ENCODE data around the gene NRARP. TPM values are rescaled to one million over a fixed set of nuclear protein-coding genes. Genes with fewer than 3 reads are reported as not detected.

Gene NRARP
- total and polyA plus RNA-seq, 7 experiments from 2014 or later = 0.70 to 2.7 (median 1.7) TPM; not detected in 2

GRCh38 chr9:137252555-137253506 is 49.2 kb downstream of the NRARP start:
- Mint-ChIP-seq H3K36me3 (peaks cover 0 to 1% (median 0%) of the 10 kb centered on the region in 5 donors), H3K27me3 (no peaks in the 10 kb centered on the region), H3K4me3 (no peak overlapping the region), H3K4me1 (peaks cover 0 to 22% (median 15%) of the 10 kb centered on the region in 7 donors), H3K27ac (no peak overlapping the region), H3K9me3 (peaks cover 0 to 1% (median 0%) of the 10 kb centered on the region in 11 donors)
- Histone ChIP-seq H3K4me1 (ENCODE audit: control insufficient read depth in 2 of 2, insufficient read depth in 2 of 2, low read length in 2 of 2) (peaks cover 11% of the 10 kb centered on the region in 2 donors), H3K4me3 (ENCODE audit: low read length) (no peak overlapping the region), H3K27me3 (ENCODE audit: control insufficient read depth in 2 of 2, insufficient read depth in 2 of 2, low read length in 2 of 2) (no peaks in the 10 kb centered on the region), H3K27ac (ENCODE audit: low read depth, low read length) (no peak overlapping the region), H3K36me3 (ENCODE audit: control insufficient read depth in 2 of 3, insufficient read depth in 3 of 3, low read length in 3 of 3) (peaks cover 0 to 16% (median 0%) of the 10 kb centered on the region in 3 experiments), H3K9me3 (ENCODE audit: control insufficient read depth in 2 of 3, low read length in 3 of 3) (no peaks in the 10 kb centered on the region)
- CTCF ChIA-PET = interaction anchor here (0.7 to 2.6 kb wide), 3 partner anchors 12 to 152 kb away, joined by 3 to 9 read pairs (median 5); partner anchors contain the start of gene TUBB4B
- POLR2A ChIA-PET = interaction anchor here (9.5 kb wide), 1 partner anchor 12 kb away, joined by 168 read pairs; the partner anchor contains the start of gene TUBB4B
- intact Hi-C loops (cut with micrococcal nuclease) = no loop called here
- DNase-seq (no peak), ATAC-seq (no peak)

DNA sequence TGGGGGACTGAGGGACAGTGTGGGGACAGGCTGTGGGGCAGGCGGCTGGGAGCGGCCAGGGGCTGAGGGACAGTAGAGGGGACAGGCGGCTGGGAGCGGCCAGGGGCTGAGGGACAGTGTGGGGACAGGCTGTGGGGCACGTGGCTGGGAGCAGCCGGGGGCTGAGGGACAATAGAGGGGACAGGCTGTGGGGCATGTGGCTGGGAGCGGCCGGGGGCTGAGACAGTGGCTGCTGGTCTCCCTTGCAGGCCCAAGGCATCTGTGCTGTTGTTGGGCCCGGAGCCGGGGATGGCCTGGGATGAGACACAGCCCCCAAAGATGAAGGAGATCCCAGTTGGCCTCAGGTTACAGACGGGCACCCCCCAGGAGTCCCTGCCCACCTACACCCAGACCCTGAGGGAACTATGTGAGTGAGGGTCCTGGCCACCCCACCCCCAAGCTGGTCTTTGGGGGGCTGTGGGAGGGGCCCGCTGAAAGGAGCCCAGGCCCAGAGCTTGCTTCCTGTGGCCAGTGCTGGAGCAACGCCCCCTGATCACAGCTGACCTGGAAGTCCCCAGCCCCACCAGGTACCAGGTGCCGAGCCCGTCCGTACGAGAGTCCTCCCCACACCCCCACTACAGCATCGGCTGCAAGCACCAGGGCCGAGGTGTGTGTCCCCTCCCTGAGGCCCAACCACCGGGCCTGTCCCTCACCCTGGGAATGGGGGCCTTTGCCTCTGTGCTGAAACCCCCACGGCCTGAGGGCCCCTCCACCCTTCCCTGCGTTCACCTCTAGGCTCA is 50.4 kb downstream of the NRARP start:
- no peak for ATAC-seq
- Histone ChIP-seq H3K36me3 (ENCODE audit: control insufficient read depth in 2 of 3, insufficient read depth in 3 of 3, low read length in 3 of 3) (peaks cover 0 to 10% (median 0%) of the 10 kb centered on the region in 3 experiments), H3K4me1 (ENCODE audit: control insufficient read depth in 2 of 2, insufficient read depth in 2 of 2, low read length in 2 of 2) (peaks cover 10 to 11% of the 10 kb centered on the region in 2 donors), H3K4me3 (ENCODE audit: low read length) (no peak overlapping the region), H3K27ac (ENCODE audit: low read depth, low read length) (no peak overlapping the region), H3K27me3 (ENCODE audit: control insufficient read depth in 2 of 2, insufficient read depth in 2 of 2, low read length in 2 of 2) (no peaks in the 10 kb centered on the region), H3K9me3 (ENCODE audit: control insufficient read depth in 2 of 3, low read length in 3 of 3) (no peaks in the 10 kb centered on the region)
- CTCF ChIA-PET = no interaction called here
- Mint-ChIP-seq H3K27me3 (no peaks in the 10 kb centered on the region), H3K9me3 (peaks cover 0 to 1% (median 0%) of the 10 kb centered on the region in 11 donors), H3K4me1 (peaks cover 0 to 17% (median 13%) of the 10 kb centered on the region in 7 donors), H3K27ac (peak overlapping the region in 1 of 9 donors; percentile 3), H3K36me3 (no peaks in the 10 kb centered on the region), H3K4me3 (peak overlapping the region in 1 of 10 donors; percentile 45)
- POLR2A ChIA-PET = interaction anchor here (9.5 kb wide), 1 partner anchor 11 kb away, joined by 168 read pairs; the partner anchor contains the start of gene TUBB4B
- DNase-seq = no peak
- intact Hi-C loops (cut with micrococcal nuclease) = no loop called here

GRCh38 chr9:137251194-137251461 is 50.9 kb downstream of the NRARP start, which contains the start of gene STPG3:
Gene STPG3, plus strand, starts transcription at chr9:137251286. Its CDS starts 1 bp downstream, at chr9:137251287.
- Histone ChIP-seq H3K4me1 (ENCODE audit: control insufficient read depth in 2 of 2, insufficient read depth in 2 of 2, low read length in 2 of 2) (peaks cover 5 to 7% of the 10 kb centered on the region in 2 donors), H3K27me3 (ENCODE audit: control insufficient read depth in 2 of 2, insufficient read depth in 2 of 2, low read length in 2 of 2) (no peaks in the 10 kb centered on the region), H3K4me3 (ENCODE audit: low read length) (no peak within 1 kb of the TSS), H3K27ac (ENCODE audit: low read depth, low read length) (no peak within 1 kb of the TSS), H3K9me3 (ENCODE audit: control insufficient read depth in 2 of 3, low read length in 3 of 3) (no peaks in the 10 kb centered on the region), H3K36me3 (ENCODE audit: control insufficient read depth in 2 of 3, insufficient read depth in 3 of 3, low read length in 3 of 3) (peaks cover 0 to 6% (median 0%) of the 10 kb centered on the region in 3 experiments)
- CTCF ChIA-PET = no interaction called here
- Mint-ChIP-seq H3K9me3 (peaks cover 0 to 1% (median 0%) of the 10 kb centered on the region in 11 donors), H3K36me3 (no peaks in the 10 kb centered on the region), H3K27ac (peak within 1 kb of the TSS in 1 of 9 donors; percentile 3), H3K4me3 (peak within 1 kb of the TSS in 1 of 10 donors; percentile 79), H3K4me1 (peaks cover 0 to 11% (median 7%) of the 10 kb centered on the region in 7 donors), H3K27me3 (no peaks in the 10 kb centered on the region)
- ATAC-seq (no peak), DNase-seq (no peak)
- POLR2A ChIA-PET = interaction anchor here (9.5 kb wide), 1 partner anchor 10 kb away, joined by 168 read pairs; the partner anchor contains the start of gene TUBB4B
- intact Hi-C loops (cut with micrococcal nuclease) = no loop called here

- intact Hi-C loops (cut with micrococcal nuclease) = no loop called here
- Mint-ChIP-seq H3K36me3 (no peaks in the 10 kb centered on the region), H3K9me3 (peaks cover 0 to under 1% (median 0%) of the 10 kb centered on the region in 11 donors), H3K4me1 (peaks cover 0 to 6% (median 5%) of the 10 kb centered on the region in 7 donors), H3K4me3 (no peak overlapping the region), H3K27ac (no peak overlapping the region), H3K27me3 (no peaks in the 10 kb centered on the region)
- CTCF ChIA-PET = interaction anchor here (1.1 kb wide), 1 partner anchor 14 kb away, joined by 4 read pairs; no protein-coding TSS in a partner anchor
- Histone ChIP-seq H3K27me3 (ENCODE audit: control insufficient read depth in 2 of 2, insufficient read depth in 2 of 2, low read length in 2 of 2) (no peaks in the 10 kb centered on the region), H3K27ac (ENCODE audit: low read depth, low read length) (no peak overlapping the region), H3K9me3 (ENCODE audit: control insufficient read depth in 2 of 3, low read length in 3 of 3) (no peaks in the 10 kb centered on the region), H3K36me3 (ENCODE audit: control insufficient read depth in 2 of 3, insufficient read depth in 3 of 3, low read length in 3 of 3) (peaks cover 0 to 3% (median 0%) of the 10 kb centered on the region in 3 experiments), H3K4me3 (ENCODE audit: low read length) (no peak overlapping the region), H3K4me1 (ENCODE audit: control insufficient read depth in 2 of 2, insufficient read depth in 2 of 2, low read length in 2 of 2) (peaks cover 0 to 4% of the 10 kb centered on the region in 2 donors)
- DNase-seq = no peak
- POLR2A ChIA-PET = interaction anchor here (9.5 kb wide), 1 partner anchor 10 kb away, joined by 168 read pairs; the partner anchor contains the start of gene TUBB4B
- ATAC-seq = no peak
These were observed 51.5 kb downstream of the NRARP start for GRCh38 chr9:137250329-137251193.

Other genes with a start within 250 kb of the NRARP start
- gene ENTPD2, start 248.2 kb downstream of the NRARP start, total RNA-seq = not detected
- gene ENTPD2, start 248.2 kb downstream of the NRARP start, polyA plus RNA-seq = not detected
- 10 to 100 TPM in 1 of 5 experiments, 1 to 10 TPM in 1, under 1 TPM in 3; 0.16 to 22.1 (median 0.74) TPM for gene SAPCD2, start 231.7 kb downstream of the NRARP start, total RNA-seq
- gene SAPCD2, start 231.7 kb downstream of the NRARP start, polyA plus RNA-seq = under 1 TPM in 1 of 2 donors, not detected in 1; 0.18 TPM
- gene UAP1L1, start 224.8 kb downstream of the NRARP start, total RNA-seq = 10 to 100 TPM; 11.6 to 27.6 (median 15.2) TPM
- gene UAP1L1, start 224.8 kb downstream of the NRARP start, polyA plus RNA-seq = 1 to 10 TPM in 1 of 2 donors, under 1 TPM in 1; 0.71 to 1.4 TPM
- 10 to 100 TPM; 57.3 to 74.2 (median 70.2) TPM for gene MAN1B1, start 215.3 kb downstream of the NRARP start, total RNA-seq
- gene MAN1B1, start 215.3 kb downstream of the NRARP start, polyA plus RNA-seq = 10 to 100 TPM; 36.0 to 51.2 TPM
- gene DPP7, start 187.5 kb downstream of the NRARP start, total RNA-seq = 100 to 1,000 TPM; 235 to 328 (median 298) TPM
- 100 to 1,000 TPM in 1 of 2 donors, 10 to 100 TPM in 1; 86.9 to 120 TPM for gene DPP7, start 187.5 kb downstream of the NRARP start, polyA plus RNA-seq
- not detected for gene GRIN1, start 163.1 kb downstream of the NRARP start, total RNA-seq
- not detected for gene GRIN1, start 163.1 kb downstream of the NRARP start, polyA plus RNA-seq
- gene LRRC26, start 132.2 kb downstream of the NRARP start, total RNA-seq = under 1 TPM in 1 of 5 experiments, not detected in 4; 0.42 TPM
- gene LRRC26, start 132.2 kb downstream of the NRARP start, polyA plus RNA-seq = not detected
- gene TMEM210, start 130.2 kb downstream of the NRARP start, total RNA-seq = not detected
- gene TMEM210, start 130.2 kb downstream of the NRARP start, polyA plus RNA-seq = not detected
- gene ANAPC2, start 113.7 kb downstream of the NRARP start, total RNA-seq = 100 to 1,000 TPM in 4 of 5 experiments, 10 to 100 TPM in 1; 77.3 to 147 (median 134) TPM
- 1 to 10 TPM; 7.4 to 7.8 TPM for gene ANAPC2, start 113.7 kb downstream of the NRARP start, polyA plus RNA-seq
- 10 to 100 TPM; 37.9 to 75.6 (median 46.8) TPM for gene SSNA1, start 113.6 kb downstream of the NRARP start, total RNA-seq
- 100 to 1,000 TPM; 106 to 133 TPM for gene SSNA1, start 113.6 kb downstream of the NRARP start, polyA plus RNA-seq
- gene TPRN, start 101.5 kb downstream of the NRARP start, total RNA-seq = 10 to 100 TPM in 1 of 5 experiments, 1 to 10 TPM in 4; 7.1 to 13.5 (median 8.5) TPM
- gene TPRN, start 101.5 kb downstream of the NRARP start, polyA plus RNA-seq = under 1 TPM; 0.35 to 0.54 TPM
- 10 to 100 TPM; 22.6 to 43.2 (median 34.7) TPM for gene TMEM203, start 96.6 kb downstream of the NRARP start, total RNA-seq
- 100 to 1,000 TPM; 156 to 172 TPM for gene TMEM203, start 96.6 kb downstream of the NRARP start, polyA plus RNA-seq
- gene NDOR1, start 96.6 kb downstream of the NRARP start, total RNA-seq = 10 to 100 TPM; 32.2 to 42.0 (median 34.0) TPM
- 10 to 100 TPM in 1 of 2 donors, 1 to 10 TPM in 1; 4.5 to 10.3 TPM for gene NDOR1, start 96.6 kb downstream of the NRARP start, polyA plus RNA-seq
- gene RNF208, start 80.0 kb downstream of the NRARP start, total RNA-seq = 1 to 10 TPM in 4 of 5 experiments, under 1 TPM in 1; 0.85 to 4.3 (median 1.2) TPM
- gene RNF208, start 80.0 kb downstream of the NRARP start, polyA plus RNA-seq = not detected
- gene CYSRT1, start 77.1 kb downstream of the NRARP start, total RNA-seq = under 1 TPM in 3 of 5 experiments, not detected in 2; 0.45 to 0.63 (median 0.46) TPM
- under 1 TPM in 1 of 2 donors, not detected in 1; 0.52 TPM for gene CYSRT1, start 77.1 kb downstream of the NRARP start, polyA plus RNA-seq
- gene RNF224, start 74.8 kb downstream of the NRARP start, total RNA-seq = under 1 TPM in 1 of 5 experiments, not detected in 4; 0.12 TPM
- gene RNF224, start 74.8 kb downstream of the NRARP start, polyA plus RNA-seq = not detected
- under 1 TPM in 2 of 5 experiments, not detected in 3; 0.16 TPM for gene SLC34A3, start 71.4 kb downstream of the NRARP start, total RNA-seq
- gene SLC34A3, start 71.4 kb downstream of the NRARP start, polyA plus RNA-seq = not detected
- 100 to 1,000 TPM in 1 of 5 experiments, 10 to 100 TPM in 4; 44.2 to 260 (median 87.5) TPM for gene TUBB4B, start 61.0 kb downstream of the NRARP start, total RNA-seq
- 10 to 100 TPM; 17.5 to 49.9 TPM for gene TUBB4B, start 61.0 kb downstream of the NRARP start, polyA plus RNA-seq
- gene STPG3, start 51.0 kb downstream of the NRARP start, total RNA-seq = not detected
- gene STPG3, start 51.0 kb downstream of the NRARP start, polyA plus RNA-seq = not detected
- gene NELFB, start 46.9 kb downstream of the NRARP start, total RNA-seq = 10 to 100 TPM; 33.4 to 64.2 (median 38.9) TPM
- gene NELFB, start 46.9 kb downstream of the NRARP start, polyA plus RNA-seq = 10 to 100 TPM; 22.9 to 36.5 TPM
- 10 to 100 TPM in 2 of 5 experiments, 1 to 10 TPM in 2, under 1 TPM in 1; 0.84 to 16.6 (median 2.3) TPM for gene TOR4A, start 24.5 kb downstream of the NRARP start, total RNA-seq
- gene TOR4A, start 24.5 kb downstream of the NRARP start, polyA plus RNA-seq = under 1 TPM in 1 of 2 donors, not detected in 1; 0.07 TPM
- 10 to 100 TPM; 11.7 to 27.2 (median 24.7) TPM for gene EXD3, start 120.9 kb upstream of the NRARP start, total RNA-seq
- gene EXD3, start 120.9 kb upstream of the NRARP start, polyA plus RNA-seq = 1 to 10 TPM; 3.5 to 7.6 TPM
- 10 to 100 TPM in 2 of 5 experiments, 1 to 10 TPM in 2, under 1 TPM in 1; 0.94 to 11.1 (median 6.0) TPM for gene NOXA1, start 121.1 kb upstream of the NRARP start, total RNA-seq
- gene NOXA1, start 121.1 kb upstream of the NRARP start, polyA plus RNA-seq = 1 to 10 TPM in 1 of 2 donors, under 1 TPM in 1; 0.73 to 2.6 TPM
- not detected for gene ENTPD8, start 139.1 kb upstream of the NRARP start, total RNA-seq
- not detected for gene ENTPD8, start 139.1 kb upstream of the NRARP start, polyA plus RNA-seq
- 10 to 100 TPM; 22.9 to 92.0 (median 57.3) TPM for gene NSMF, start 157.1 kb upstream of the NRARP start, total RNA-seq
- 10 to 100 TPM; 10.9 to 21.4 TPM for gene NSMF, start 157.1 kb upstream of the NRARP start, polyA plus RNA-seq
- gene PNPLA7, start 248.1 kb upstream of the NRARP start, total RNA-seq = 10 to 100 TPM in 3 of 5 experiments, 1 to 10 TPM in 2; 4.9 to 28.9 (median 16.2) TPM
- 1 to 10 TPM; 2.7 TPM for gene PNPLA7, start 248.1 kb upstream of the NRARP start, polyA plus RNA-seq
- 100 to 1,000 TPM in 1 of 5 experiments, 10 to 100 TPM in 4; 41.1 to 102 (median 53.9) TPM for gene MRPL41, start 249.6 kb upstream of the NRARP start, total RNA-seq
- 10 to 100 TPM; 36.3 to 41.1 TPM for gene MRPL41, start 249.6 kb upstream of the NRARP start, polyA plus RNA-seq